GM18505 (cell line): ENCODE data around the gene SLC41A3.
"Not testable (repeated sequence)": the region's sequence is repeated elsewhere in the genome, so short reads cannot be mapped to it uniquely, and the experiment has no call there.

Experiments
- ATAC-seq: cut with Tn5 transposase; IDR thresholded peaks from one replicate; pipeline ENCODE4 v1.9.1; 2021; ENCODE audit not compliant: unreplicated experiment
- POLR2A ChIP-seq: IDR thresholded peaks from 4 replicates; pipeline ENCODE4 v1.6.1; 2011; ENCODE audit warnings: borderline replicate concordance; ENCODE audit not compliant: insufficient read depth, insufficient read length; ENCODE audit errors: extremely low read depth

SLC41A3 gene

GRCh38 chr3:126008219-126008618, 75.7 kb downstream of the SLC41A3 start:
- no peak for TF ChIP-seq POLR2A
- no peak for ATAC-seq

- TF ChIP-seq POLR2A: no peak
- ATAC-seq: no peak
Measured at GRCh38 chr3:126005951-126006350, 78.0 kb downstream of the SLC41A3 start.

GRCh38 chr3:126004692-126005091, 79.2 kb downstream of the SLC41A3 start:
- no peak for TF ChIP-seq POLR2A
- ATAC-seq: no peak

GRCh38 chr3:126004217-126004616, 79.7 kb downstream of the SLC41A3 start:
- TF ChIP-seq POLR2A: no peak

GRCh38 chr3:126003447-126004190, 80.3 kb downstream of the SLC41A3 start:
- TF ChIP-seq POLR2A: no peak
- no peak for ATAC-seq

More at GRCh38 chr3:126004217-126004616, 79.7 kb downstream of the SLC41A3 start:
- no peak for ATAC-seq

GRCh38 chr3:126002189-126002588, 81.7 kb downstream of the SLC41A3 start:
- TF ChIP-seq POLR2A: no peak

GRCh38 chr3:125996751-125997150, 87.2 kb downstream of the SLC41A3 start:
- ATAC-seq: not testable (repeated sequence)

More at GRCh38 chr3:126002189-126002588, 81.7 kb downstream of the SLC41A3 start:
- ATAC-seq: no peak

- no peak for ATAC-seq
- TF ChIP-seq POLR2A: no peak
Measured at GRCh38 chr3:125990253-125990970, 93.5 kb downstream of the SLC41A3 start.

GRCh38 chr3:125984951-125985350, 99.0 kb downstream of the SLC41A3 start:
- ATAC-seq: not testable (repeated sequence)

- ATAC-seq: not testable (repeated sequence)
Measured at GRCh38 chr3:125977104-125977503, 106.8 kb downstream of the SLC41A3 start.

- not testable (repeated sequence) for ATAC-seq
Measured at GRCh38 chr3:125976003-125976390, 107.9 kb downstream of the SLC41A3 start.

GRCh38 chr3:125975245-125976002, 108.5 kb downstream of the SLC41A3 start:
- not testable (repeated sequence) for ATAC-seq

- not testable (repeated sequence) for ATAC-seq
Measured at GRCh38 chr3:125971997-125972944, 111.7 kb downstream of the SLC41A3 start.

- ATAC-seq: not testable (repeated sequence)
Measured at GRCh38 chr3:125968701-125969592, 115.0 kb downstream of the SLC41A3 start, which contains the start of gene ROPN1B. ROPN1B (plus strand) TSS chr3:125969178; CDS start chr3:125972055, 2,877 bp downstream.

GRCh38 chr3:125968121-125968520, 115.8 kb downstream of the SLC41A3 start:
- not testable (repeated sequence) for ATAC-seq
